ENCODE results near the gene MAST4.

MAST4 gene

GRCh38 chr5:66841264-66841663 is 245.1 kb downstream of the MAST4 start:
- H3K36me3 ChIP-seq, result no peaks in the 10 kb centered on the region
- DNase-seq, result no peak
- no peak overlapping the region for H3K4me3 ChIP-seq (ENCODE audit: low read depth, low read length)
- no peaks in the 10 kb centered on the region for H3K9me3 ChIP-seq
- TF ChIP-seq, protein P1, sequence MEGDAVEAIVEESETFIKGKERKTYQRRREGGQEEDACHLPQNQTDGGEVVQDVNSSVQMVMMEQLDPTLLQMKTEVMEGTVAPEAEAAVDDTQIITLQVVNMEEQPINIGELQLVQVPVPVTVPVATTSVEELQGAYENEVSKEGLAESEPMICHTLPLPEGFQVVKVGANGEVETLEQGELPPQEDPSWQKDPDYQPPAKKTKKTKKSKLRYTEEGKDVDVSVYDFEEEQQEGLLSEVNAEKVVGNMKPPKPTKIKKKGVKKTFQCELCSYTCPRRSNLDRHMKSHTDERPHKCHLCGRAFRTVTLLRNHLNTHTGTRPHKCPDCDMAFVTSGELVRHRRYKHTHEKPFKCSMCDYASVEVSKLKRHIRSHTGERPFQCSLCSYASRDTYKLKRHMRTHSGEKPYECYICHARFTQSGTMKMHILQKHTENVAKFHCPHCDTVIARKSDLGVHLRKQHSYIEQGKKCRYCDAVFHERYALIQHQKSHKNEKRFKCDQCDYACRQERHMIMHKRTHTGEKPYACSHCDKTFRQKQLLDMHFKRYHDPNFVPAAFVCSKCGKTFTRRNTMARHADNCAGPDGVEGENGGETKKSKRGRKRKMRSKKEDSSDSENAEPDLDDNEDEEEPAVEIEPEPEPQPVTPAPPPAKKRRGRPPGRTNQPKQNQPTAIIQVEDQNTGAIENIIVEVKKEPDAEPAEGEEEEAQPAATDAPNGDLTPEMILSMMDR (IDR thresholded peaks at IDR 0.05; ENCODE audit: low read depth, low read length), result no peak
- H3K4me1 ChIP-seq, result no peaks in the 10 kb centered on the region
- H3K27me3 ChIP-seq, result no peaks in the 10 kb centered on the region

DNA sequence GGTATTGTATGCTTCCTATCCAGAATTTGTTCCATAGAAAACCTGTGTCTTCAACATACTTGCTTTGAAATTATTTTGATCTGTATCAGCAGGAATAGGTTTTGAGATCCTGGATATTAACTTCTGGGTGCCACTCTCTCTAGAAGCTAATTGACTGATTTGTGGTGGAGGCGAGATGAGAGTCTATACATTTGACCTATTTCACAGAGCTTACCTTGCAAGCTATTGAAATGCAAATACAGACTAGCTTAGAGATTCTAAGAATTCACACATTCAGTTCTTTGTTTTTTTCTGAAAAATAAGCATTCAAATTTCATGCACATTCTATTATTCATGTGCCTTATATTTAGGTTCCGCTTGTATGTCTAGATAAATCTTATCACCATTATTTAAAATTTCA is 246.3 kb downstream of the MAST4 start:
- H3K4me3 ChIP-seq (ENCODE audit: low read depth, low read length), result no peak overlapping the region
- no peaks in the 10 kb centered on the region for H3K36me3 ChIP-seq
- H3K9me3 ChIP-seq, result no peaks in the 10 kb centered on the region
- no peak for DNase-seq
- H3K4me1 ChIP-seq, result no peaks in the 10 kb centered on the region
- H3K27me3 ChIP-seq, result no peaks in the 10 kb centered on the region
- TF ChIP-seq, protein P1 (IDR thresholded peaks at IDR 0.05; ENCODE audit: low read depth, low read length), result no peak

- no peaks in the 10 kb centered on the region for H3K36me3 ChIP-seq
- no peak overlapping the region for H3K4me3 ChIP-seq (ENCODE audit: low read depth, low read length)
- no peak for DNase-seq
- H3K9me3 ChIP-seq, result no peaks in the 10 kb centered on the region
- TF ChIP-seq, protein P1 (IDR thresholded peaks at IDR 0.05; ENCODE audit: low read depth, low read length), result no peak
- no peaks in the 10 kb centered on the region for H3K4me1 ChIP-seq
- H3K27me3 ChIP-seq, result no peaks in the 10 kb centered on the region
These were observed 246.9 kb downstream of the MAST4 start for GRCh38 chr5:66843065-66843464.

- DNase-seq, result no peak
- no peaks in the 10 kb centered on the region for H3K27me3 ChIP-seq
- H3K9me3 ChIP-seq, result no peaks in the 10 kb centered on the region
- no peaks in the 10 kb centered on the region for H3K36me3 ChIP-seq
- TF ChIP-seq, protein P1 (IDR thresholded peaks at IDR 0.05; ENCODE audit: low read depth, low read length), result no peak
- H3K4me1 ChIP-seq, result no peaks in the 10 kb centered on the region
- H3K4me3 ChIP-seq (ENCODE audit: low read depth, low read length), result no peak overlapping the region
These were observed 252.8 kb downstream of the MAST4 start for GRCh38 chr5:66848749-66849641.

- no peaks in the 10 kb centered on the region for H3K27me3 ChIP-seq
- H3K9me3 ChIP-seq, result no peaks in the 10 kb centered on the region
- H3K36me3 ChIP-seq, result no peaks in the 10 kb centered on the region
- H3K4me3 ChIP-seq (ENCODE audit: low read depth, low read length), result no peak overlapping the region
- no peaks in the 10 kb centered on the region for H3K4me1 ChIP-seq
- no peak for DNase-seq
- TF ChIP-seq, protein P1 (IDR thresholded peaks at IDR 0.05; ENCODE audit: low read depth, low read length), result no peak
These were observed 253.6 kb downstream of the MAST4 start for GRCh38 chr5:66849803-66850202.

- Histone ChIP-seq H3K36me3 (no peaks in the 10 kb centered on the region), H3K9me3 (no peaks in the 10 kb centered on the region), H3K4me1 (no peaks in the 10 kb centered on the region), H3K27me3 (no peaks in the 10 kb centered on the region), H3K4me3 (ENCODE audit: low read depth, low read length) (no peak overlapping the region)
- no peak for DNase-seq
- TF ChIP-seq, protein P1 (IDR thresholded peaks at IDR 0.05; ENCODE audit: low read depth, low read length), result no peak
These were observed 254.3 kb downstream of the MAST4 start for GRCh38 chr5:66850354-66851075.

Measured in BE2C (cell line).